Gastroesophageal sphincter (tissue), 4 donors: ENCODE measurements around the gene PET100. TPM values are rescaled to one million over a fixed set of nuclear protein-coding genes. Genes with fewer than 3 reads are reported as not detected.

Experiments used
- ATAC-seq: fragments of 150-250 bp; one replicate; pipeline ENCODE4 v1.9.1; 2016; ENCODE audit warnings: mild to moderate bottlenecking, moderate library complexity
- H3K27ac ChIP-seq, 4 donors: fragments of 200-600 bp; sonication (generic) in 3 of 4; 1 replicate in 3 of 4; 2 replicates in 1 of 4; pipeline ENCODE4 v1.5.1; 2016 to 2019
- H3K27me3 ChIP-seq: fragments of 200-600 bp; sonication (generic); one replicate; pipeline ENCODE4 v1.5.1; 2019
- H3K36me3 ChIP-seq, 2 donors: fragments of 200-600 bp; sonication (generic); one replicate each; pipeline ENCODE4 v1.5.1; 2019; ENCODE audit warnings: control low read depth in 1 of 2
- H3K4me1 ChIP-seq, 3 donors: fragments of 200-600 bp; sonication (generic); 1 replicate in 2 of 3; 2 replicates in 1 of 3; pipeline ENCODE4 v1.5.1; 2016 to 2019; ENCODE audit warnings: control low read depth in 2 of 3
- H3K4me3 ChIP-seq, 2 donors: fragments of 200-600 bp; sonication (generic); one replicate each; pipeline ENCODE4 v1.5.1; 2019; ENCODE audit warnings: mild to moderate bottlenecking in 1 of 2, moderate library complexity in 1 of 2
- H3K9me3 ChIP-seq, 3 donors: fragments of 200-600 bp; sonication (generic); one replicate each; pipeline ENCODE4 v1.5.1; 2017 to 2019; ENCODE audit warnings: control low read depth in 2 of 3
- EP300 ChIP-seq: sonication (generic); formaldehyde crosslinking; IDR thresholded peaks from one replicate; pipeline ENCODE4 v1.6.1; 2017; ENCODE audit warnings: antibody characterized with exemption, mild to moderate bottlenecking
- POLR2A ChIP-seq, 2 donors: fragments of 450-650 bp; IDR thresholded peaks; one replicate each; pipeline ENCODE4 v1.6.1; 2017; ENCODE audit warnings: antibody characterized with exemption in 2 of 2, mild to moderate bottlenecking in 2 of 2, moderate library complexity in 1 of 2
- POLR2AphosphoS5 ChIP-seq: sonication (generic); formaldehyde crosslinking; IDR thresholded peaks from one replicate; pipeline ENCODE4 v1.6.1; 2017; ENCODE audit warnings: antibody characterized with exemption
- WGBS, 2 donors: methylation state at CpG; one replicate each; pipeline ENCODE4 v1.1.5; 2018; ENCODE audit warnings: low coverage in 1 of 2; 5-methylcytosine and 5-hydroxymethylcytosine counted together
- total RNA-seq, 4 donors: library from RNA; depleted of rRNA; stranded (reverse); fragments of >200 nt; gene quantifications; one replicate each; pipeline ENCODE4 v1.1.0, GENCODE V29; 2016
- TF ChIP-seq, protein P1 (sequence below), 4 experiments: fragments of 200-600 bp in 2 of 4; fragments of 450-650 bp in 2 of 4; sonication (generic) in 1 of 4; IDR thresholded peaks; one replicate each; pipeline ENCODE4 v1.5.1; 2017 to 2019; ENCODE audit warnings: antibody characterized with exemption in 4 of 4, mild to moderate bottlenecking in 2 of 4, moderate library complexity in 2 of 4

The PET100 gene
- total RNA-seq, 4 donors from 2014 or later: 12.0 to 26.8 (median 17.8) TPM

DNA sequence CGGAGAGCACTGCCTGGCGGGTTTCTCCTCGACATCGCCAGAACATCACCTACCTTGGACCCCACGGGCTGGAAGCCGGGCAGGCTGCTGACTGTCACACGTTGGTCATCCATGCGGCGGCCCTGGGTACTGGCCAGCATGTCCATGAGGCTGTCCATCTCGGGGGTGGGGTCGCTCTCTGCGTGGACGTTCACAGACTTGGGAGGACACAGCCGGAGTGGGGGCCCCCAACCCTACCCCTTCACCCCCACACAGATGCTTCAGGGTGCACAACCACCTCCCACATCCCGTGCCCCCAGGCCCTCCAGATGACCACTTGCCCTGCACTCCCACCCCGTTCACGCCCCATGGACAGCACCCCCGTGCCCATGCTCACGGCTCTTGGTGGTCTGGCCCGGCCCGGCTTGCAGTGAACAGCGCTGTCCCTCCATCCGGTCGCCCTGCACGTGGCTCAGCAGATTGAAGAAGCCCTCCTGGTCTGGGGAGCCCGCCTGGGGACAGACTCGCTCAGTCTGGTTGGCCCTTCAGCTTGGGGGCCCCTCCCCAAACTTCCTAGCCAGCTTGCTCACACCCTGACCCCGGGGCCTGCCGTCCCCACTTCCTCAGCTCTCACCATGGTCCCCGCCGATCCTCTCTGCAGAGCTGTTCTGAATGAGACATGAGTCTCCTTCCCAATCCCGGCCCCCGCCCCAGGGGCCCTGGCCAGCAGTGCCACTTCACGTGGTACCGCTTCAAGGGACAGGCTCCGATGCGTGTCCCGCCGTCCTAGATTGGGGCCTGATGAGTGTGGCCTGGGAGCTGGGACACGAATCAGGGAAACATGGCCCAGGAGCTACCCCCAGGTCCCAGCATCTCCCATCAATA is 3.0 kb downstream of the PET100 start:
- Histone ChIP-seq H3K4me3 (no peak overlapping the region), H3K4me1 (peaks cover 0 to 44% (median 28%) of the 10 kb centered on the region in 3 donors), H3K36me3 (peaks cover 0 to 15% of the 10 kb centered on the region in 2 donors), H3K27me3 (peaks cover 26% of the 10 kb centered on the region), H3K27ac (no peak overlapping the region), H3K9me3 (no peaks in the 10 kb centered on the region)
- TF ChIP-seq POLR2AphosphoS5 (no peak), POLR2A (IDR thresholded peaks at IDR 0.05) (no peak), EP300 (no peak)
- TF ChIP-seq, protein P1, sequence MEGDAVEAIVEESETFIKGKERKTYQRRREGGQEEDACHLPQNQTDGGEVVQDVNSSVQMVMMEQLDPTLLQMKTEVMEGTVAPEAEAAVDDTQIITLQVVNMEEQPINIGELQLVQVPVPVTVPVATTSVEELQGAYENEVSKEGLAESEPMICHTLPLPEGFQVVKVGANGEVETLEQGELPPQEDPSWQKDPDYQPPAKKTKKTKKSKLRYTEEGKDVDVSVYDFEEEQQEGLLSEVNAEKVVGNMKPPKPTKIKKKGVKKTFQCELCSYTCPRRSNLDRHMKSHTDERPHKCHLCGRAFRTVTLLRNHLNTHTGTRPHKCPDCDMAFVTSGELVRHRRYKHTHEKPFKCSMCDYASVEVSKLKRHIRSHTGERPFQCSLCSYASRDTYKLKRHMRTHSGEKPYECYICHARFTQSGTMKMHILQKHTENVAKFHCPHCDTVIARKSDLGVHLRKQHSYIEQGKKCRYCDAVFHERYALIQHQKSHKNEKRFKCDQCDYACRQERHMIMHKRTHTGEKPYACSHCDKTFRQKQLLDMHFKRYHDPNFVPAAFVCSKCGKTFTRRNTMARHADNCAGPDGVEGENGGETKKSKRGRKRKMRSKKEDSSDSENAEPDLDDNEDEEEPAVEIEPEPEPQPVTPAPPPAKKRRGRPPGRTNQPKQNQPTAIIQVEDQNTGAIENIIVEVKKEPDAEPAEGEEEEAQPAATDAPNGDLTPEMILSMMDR (IDR thresholded peaks at IDR 0.05): no peak
- ATAC-seq: no peak
- whole genome bisulfite sequencing, 2 donors: 83% methylated on average over 4 of the region's 40 CpGs; no CpG with 5 or more reads in 1 of the 2 donors

DNA sequence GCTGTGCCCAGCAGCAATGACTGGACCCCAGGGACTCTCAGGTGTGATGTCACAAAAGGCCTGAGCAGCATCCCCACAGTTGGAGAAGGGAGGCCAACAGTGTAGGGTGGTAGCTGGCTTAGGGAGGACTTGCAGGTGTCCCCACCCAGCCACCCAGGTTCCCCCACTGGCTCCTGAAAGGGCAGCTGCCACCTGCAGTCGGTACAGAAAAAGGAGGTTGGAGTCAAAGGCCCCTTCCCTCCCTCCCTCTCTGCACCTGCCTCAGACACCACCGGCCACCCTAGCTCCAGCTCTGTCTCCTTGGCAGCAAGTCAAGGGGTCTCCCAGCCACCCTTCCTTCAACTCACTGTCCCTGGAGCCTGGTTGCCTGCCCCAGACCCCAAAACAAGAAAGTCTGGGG is 4.1 kb downstream of the PET100 start, which contains the start of gene PCP2:
PCP2 (minus strand) TSS at position 22 of the 400 bp plus-strand sequence. CDS start 262 bp downstream, outside the sequence.
- Histone ChIP-seq H3K27ac (no peak within 1 kb of the TSS), H3K9me3 (no peaks in the 10 kb centered on the region), H3K4me1 (peaks cover 0 to 33% (median 17%) of the 10 kb centered on the region in 3 donors), H3K36me3 (peaks cover 0 to 13% of the 10 kb centered on the region in 2 donors), H3K4me3 (no peak within 1 kb of the TSS), H3K27me3 (peaks cover 38% of the 10 kb centered on the region)
- WGBS, 2 donors: 29 to 60% methylated on average over 1 of the region's 2 CpGs
- no peak for ATAC-seq
- TF ChIP-seq EP300: no peak
- TF ChIP-seq, protein P1 (IDR thresholded peaks at IDR 0.05): no peak
- no peak for TF ChIP-seq POLR2A (IDR thresholded peaks at IDR 0.05)
- no peak for TF ChIP-seq POLR2AphosphoS5

DNA sequence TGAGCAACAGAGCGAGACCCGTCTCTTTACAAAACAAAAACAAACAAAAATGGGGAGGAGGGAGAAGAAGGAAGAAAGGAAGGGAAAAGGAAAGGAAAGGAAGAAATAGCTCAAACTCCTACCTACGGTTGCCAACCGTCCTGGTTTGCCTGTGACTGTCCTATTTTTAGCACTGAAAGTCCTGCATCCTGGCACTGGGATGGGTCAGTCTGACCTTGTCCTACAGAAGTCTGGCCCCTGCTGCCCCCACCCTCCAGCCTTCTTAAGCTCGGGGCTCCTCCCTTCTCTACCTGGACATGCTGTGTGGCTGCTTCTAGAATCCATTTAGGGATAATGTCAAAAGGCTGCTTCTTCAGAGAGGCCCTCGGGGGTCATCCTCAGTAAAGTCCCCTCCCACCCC is 6.1 kb downstream of the PET100 start:
- H3K27ac ChIP-seq: no peak overlapping the region
- TF ChIP-seq POLR2AphosphoS5: no peak
- TF ChIP-seq POLR2A (IDR thresholded peaks at IDR 0.05): no peak
- no peak for TF ChIP-seq EP300
- TF ChIP-seq, protein P1 (IDR thresholded peaks at IDR 0.05): no peak
- H3K9me3 ChIP-seq: no peaks in the 10 kb centered on the region
- peaks cover 0 to 13% of the 10 kb centered on the region in 2 donors for H3K36me3 ChIP-seq
- H3K4me3 ChIP-seq: no peak overlapping the region
- H3K4me1 ChIP-seq: peaks cover 0 to 22% (median 9%) of the 10 kb centered on the region in 3 donors
- H3K27me3 ChIP-seq: peaks cover 56% of the 10 kb centered on the region
- ATAC-seq: no peak
- WGBS, 2 donors: 23 to 47% methylated on average over 5 of the region's 6 CpGs

DNA sequence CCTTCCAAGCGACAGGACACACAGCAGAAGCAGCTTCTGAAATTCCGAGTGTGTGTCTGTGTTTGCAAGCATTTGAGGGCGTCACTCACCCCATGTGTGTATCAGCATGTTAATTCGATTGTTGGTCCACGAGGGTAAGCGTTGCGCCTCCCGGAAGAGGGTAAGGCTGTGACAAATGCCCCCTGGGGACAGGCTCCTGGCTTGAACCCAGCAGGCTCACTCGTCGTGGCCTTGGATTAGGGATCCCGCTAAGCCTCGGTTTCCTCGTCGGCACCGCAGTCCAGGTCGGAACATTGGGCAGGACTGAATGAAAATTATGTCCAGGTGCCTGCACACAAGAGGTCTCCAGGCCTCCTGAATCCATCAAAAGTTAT is 6.7 kb downstream of the PET100 start:
- H3K9me3 ChIP-seq: no peaks in the 10 kb centered on the region
- 61 to 70% methylated on average over 2 to 5 of the region's 16 CpGs for WGBS, 2 donors
- peaks cover 0 to 13% of the 10 kb centered on the region in 2 donors for H3K36me3 ChIP-seq
- H3K4me3 ChIP-seq: peak overlapping the region in 1 of 2 donors; percentile 47
- peaks cover 0 to 16% (median 3%) of the 10 kb centered on the region in 3 donors for H3K4me1 ChIP-seq
- peak overlapping the region in 1 of 4 donors; percentile 65 for H3K27ac ChIP-seq
- H3K27me3 ChIP-seq: peaks cover 62% of the 10 kb centered on the region
- TF ChIP-seq, protein P1 (IDR thresholded peaks at IDR 0.05): no peak
- TF ChIP-seq EP300 (no peak), POLR2A (IDR thresholded peaks at IDR 0.05) (no peak), POLR2AphosphoS5 (no peak)
- ATAC-seq: no peak
